ENCODE data around the gene ITPR1.

Gene ITPR1

GRCh38 chr3:4534906-4535305, 41.8 kb downstream of the ITPR1 start:
- DNase-seq: no peak

- no peak for DNase-seq
Measured at GRCh38 chr3:4536260-4536659, 43.1 kb downstream of the ITPR1 start.

GRCh38 chr3:4540267-4540666, 47.1 kb downstream of the ITPR1 start:
- DNase-seq: no peak

- DNase-seq: no peak
Measured at GRCh38 chr3:4543110-4543509, 50.0 kb downstream of the ITPR1 start.

GRCh38 chr3:4546346-4547178, 53.4 kb downstream of the ITPR1 start:
- no peak for DNase-seq

GRCh38 chr3:4547799-4548198, 54.7 kb downstream of the ITPR1 start:
- DNase-seq: no peak

GRCh38 chr3:4548356-4548755, 55.2 kb downstream of the ITPR1 start:
- no peak for DNase-seq

GRCh38 chr3:4548780-4549179, 55.6 kb downstream of the ITPR1 start:
- no peak for DNase-seq

GRCh38 chr3:4549896-4550295, 56.7 kb downstream of the ITPR1 start:
- no peak for DNase-seq

- DNase-seq: no peak
Measured at GRCh38 chr3:4551051-4551711, 58.0 kb downstream of the ITPR1 start.

- DNase-seq: no peak
Measured at GRCh38 chr3:4551794-4552442, 58.8 kb downstream of the ITPR1 start.

- DNase-seq: no peak
Measured at GRCh38 chr3:4552811-4553210, 59.7 kb downstream of the ITPR1 start.

GRCh38 chr3:4561661-4562060, 68.5 kb downstream of the ITPR1 start:
- no peak for DNase-seq

- no peak for DNase-seq
Measured at GRCh38 chr3:4562595-4562994, 69.4 kb downstream of the ITPR1 start.

- DNase-seq: no peak
Measured at GRCh38 chr3:4564270-4564669, 71.1 kb downstream of the ITPR1 start.

GRCh38 chr3:4564928-4565586, 71.9 kb downstream of the ITPR1 start:
- DNase-seq: no peak

- no peak for DNase-seq
Measured at GRCh38 chr3:4565809-4566501, 72.8 kb downstream of the ITPR1 start.

GRCh38 chr3:4568841-4569240, 75.7 kb downstream of the ITPR1 start:
- DNase-seq: no peak

- DNase-seq: no peak
Measured at GRCh38 chr3:4570840-4571621, 77.9 kb downstream of the ITPR1 start.

- no peak for DNase-seq
Measured at GRCh38 chr3:4571690-4572334, 78.7 kb downstream of the ITPR1 start.

- DNase-seq: no peak
Measured at GRCh38 chr3:4573153-4573552, 80.0 kb downstream of the ITPR1 start.
